Astrocyte (in vitro differentiated cells and primary cell): ENCODE data around the gene MCAT. TPM values are rescaled to one million over a fixed set of nuclear protein-coding genes. Genes with fewer than 3 reads are reported as not detected.

Experiments
- DNase-seq: peaks from one replicate; pipeline ENCODE4 v3.0.0-alpha.2; 2010; ENCODE audit warnings: low read depth
- FAIRE-seq: peaks from 2 replicates; lab custom pipeline; 2011; peaks lifted over from hg19 to GRCh38; lab: Jason Lieb, UNC
- H2AFZ ChIP-seq: 2 replicates; pipeline ENCODE4 v1.6.0; 2012; ENCODE audit warnings: low read depth, low read length, inconsistent platforms
- H3K27ac ChIP-seq: 2 replicates; pipeline ENCODE4 v1.5.1; 2011; ENCODE audit warnings: low read depth, low read length, inconsistent platforms
- H3K27me3 ChIP-seq: 2 replicates; pipeline ENCODE4 v1.6.0; 2011; ENCODE audit warnings: low read length, inconsistent platforms; ENCODE audit not compliant: insufficient read depth
- H3K36me3 ChIP-seq: 2 replicates; pipeline ENCODE4 v1.5.1; 2011; ENCODE audit warnings: low read length, inconsistent platforms; ENCODE audit not compliant: insufficient read depth
- H3K4me1 ChIP-seq: 2 replicates; pipeline ENCODE4 v1.5.1; 2011; ENCODE audit warnings: low read length, inconsistent platforms; ENCODE audit not compliant: insufficient read depth
- H3K4me2 ChIP-seq: 2 replicates; pipeline ENCODE4 v1.6.0; 2012; ENCODE audit warnings: low read length, inconsistent platforms
- H3K4me3 ChIP-seq: 2 replicates; pipeline ENCODE4 v1.5.1; 2011; ENCODE audit warnings: low read depth, mild to moderate bottlenecking, low read length, inconsistent platforms; ENCODE audit not compliant: insufficient read depth
- H3K79me2 ChIP-seq: 2 replicates; pipeline ENCODE4 v1.6.0; 2012; ENCODE audit warnings: mild to moderate bottlenecking, low read length, inconsistent platforms; ENCODE audit not compliant: insufficient read depth
- H3K9ac ChIP-seq: 2 replicates; pipeline ENCODE4 v1.6.0; 2012; ENCODE audit warnings: mild to moderate bottlenecking, low read length, inconsistent platforms
- H3K9me3 ChIP-seq: 2 replicates; pipeline ENCODE4 v1.5.1; 2012; ENCODE audit warnings: low read depth, mild to moderate bottlenecking, low read length, inconsistent platforms; ENCODE audit not compliant: insufficient read depth
- H4K20me1 ChIP-seq: 2 replicates; pipeline ENCODE4 v1.6.0; 2012; ENCODE audit warnings: low read length, inconsistent platforms; ENCODE audit not compliant: insufficient read depth
- H3K27ac Mint-ChIP-seq: one replicate; pipeline ENCODE4 v1.8.0; 2021; ENCODE audit warnings: mild to moderate bottlenecking, mixed read lengths; ENCODE audit not compliant: unreplicated experiment
- H3K27me3 Mint-ChIP-seq: one replicate; pipeline ENCODE4 v1.8.0; 2021; ENCODE audit warnings: low read depth, mixed read lengths; ENCODE audit not compliant: unreplicated experiment
- H3K36me3 Mint-ChIP-seq: one replicate; pipeline ENCODE4 v1.8.0; 2021; ENCODE audit warnings: low read depth, mixed read lengths; ENCODE audit not compliant: unreplicated experiment
- H3K4me1 Mint-ChIP-seq: one replicate; pipeline ENCODE4 v1.8.0; 2021; ENCODE audit warnings: low read depth, mixed read lengths; ENCODE audit not compliant: unreplicated experiment
- H3K4me3 Mint-ChIP-seq: one replicate; pipeline ENCODE4 v1.8.0; 2021; ENCODE audit warnings: mild to moderate bottlenecking, moderate library complexity, mixed read lengths; ENCODE audit not compliant: unreplicated experiment
- H3K9me3 Mint-ChIP-seq: one replicate; pipeline ENCODE4 v1.8.0; 2021; ENCODE audit warnings: mild to moderate bottlenecking, mixed read lengths; ENCODE audit not compliant: unreplicated experiment
- EZH2 ChIP-seq: IDR thresholded peaks from 2 replicates; pipeline ENCODE4 v1.6.1; 2012; ENCODE audit warnings: mild to moderate bottlenecking, low read length, inconsistent platforms; ENCODE audit not compliant: insufficient read depth
- total RNA-seq: library from RNA; stranded (reverse); gene quantifications from 2 replicates; pipeline ENCODE4 v1.2.1, GENCODE V29; 2021
- TF ChIP-seq, protein P1 (sequence below): IDR thresholded peaks from 2 replicates; pipeline ENCODE4 v1.5.1; 2011; ENCODE audit warnings: low read depth, mild to moderate bottlenecking, inconsistent platforms, low read length, moderate library complexity; ENCODE audit not compliant: insufficient read depth

Gene MCAT
- total RNA-seq, 1 donor from 2014 or later = 15.1 TPM

DNA sequence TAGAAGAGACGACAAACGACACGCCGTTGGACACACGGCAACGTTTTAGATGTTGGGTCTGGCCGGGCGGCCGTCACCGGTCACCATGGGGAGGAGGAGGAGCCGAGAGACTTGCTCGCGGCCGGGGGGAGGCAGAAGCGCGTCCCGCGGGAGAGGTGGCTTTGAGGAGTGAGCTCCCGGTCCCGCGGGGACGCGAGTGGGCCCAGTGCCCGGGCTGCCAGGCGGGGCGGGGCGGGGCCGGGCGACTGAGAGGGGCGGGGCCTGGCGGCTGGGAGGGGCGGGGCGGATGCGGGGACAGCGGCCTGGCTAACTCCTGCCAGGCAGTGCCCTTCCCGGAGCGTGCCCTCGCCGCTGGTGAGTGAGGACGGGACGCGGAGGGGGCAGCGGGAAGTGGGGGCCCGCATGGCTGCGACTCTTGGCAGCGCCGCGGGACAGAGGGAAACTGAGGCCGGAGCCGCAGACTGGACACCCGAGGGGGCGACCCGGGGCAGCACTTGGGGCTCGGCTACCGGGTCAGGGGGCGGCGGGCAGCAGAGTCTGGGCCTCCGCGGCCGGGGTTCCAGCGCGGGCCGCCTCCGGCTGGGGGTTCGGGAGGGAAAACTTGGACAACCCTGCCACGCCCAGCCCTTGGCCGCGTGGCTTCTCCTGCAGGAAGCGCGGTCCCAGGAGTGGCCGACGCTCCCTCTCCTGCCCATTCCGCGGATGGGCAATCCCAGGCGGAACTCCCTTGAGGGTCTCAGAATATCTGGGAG lies 8.2 kb upstream of the MCAT start, which contains the start of gene TSPO:
Gene TSPO, plus strand, starts transcription at position 309 of the 752 bp plus-strand sequence. CDS start 7,680 bp downstream, outside the sequence.
- Mint-ChIP-seq H3K27ac (no peak within 1 kb of the TSS), H3K27me3 (peaks cover 4% of the 10 kb centered on the region), H3K9me3 (no peaks in the 10 kb centered on the region), H3K4me3 (peak within 1 kb of the TSS; percentile 84), H3K4me1 (peaks cover 4% of the 10 kb centered on the region), H3K36me3 (peaks cover 2% of the 10 kb centered on the region)
- Histone ChIP-seq H4K20me1 (peaks cover 30% of the 10 kb centered on the region), H3K9me3 (no peaks in the 10 kb centered on the region), H3K79me2 (peaks cover 48% of the 10 kb centered on the region), H3K27ac (peak within 1 kb of the TSS; percentile 50), H3K4me1 (peaks cover 9% of the 10 kb centered on the region), H3K9ac (peak within 1 kb of the TSS; percentile 86), H2AFZ (peak within 1 kb of the TSS; percentile 98), H3K27me3 (no peaks in the 10 kb centered on the region), H3K4me3 (peak within 1 kb of the TSS; percentile 71), H3K4me2 (peak within 1 kb of the TSS; percentile 98), H3K36me3 (no peaks in the 10 kb centered on the region)
- TF ChIP-seq, protein P1, sequence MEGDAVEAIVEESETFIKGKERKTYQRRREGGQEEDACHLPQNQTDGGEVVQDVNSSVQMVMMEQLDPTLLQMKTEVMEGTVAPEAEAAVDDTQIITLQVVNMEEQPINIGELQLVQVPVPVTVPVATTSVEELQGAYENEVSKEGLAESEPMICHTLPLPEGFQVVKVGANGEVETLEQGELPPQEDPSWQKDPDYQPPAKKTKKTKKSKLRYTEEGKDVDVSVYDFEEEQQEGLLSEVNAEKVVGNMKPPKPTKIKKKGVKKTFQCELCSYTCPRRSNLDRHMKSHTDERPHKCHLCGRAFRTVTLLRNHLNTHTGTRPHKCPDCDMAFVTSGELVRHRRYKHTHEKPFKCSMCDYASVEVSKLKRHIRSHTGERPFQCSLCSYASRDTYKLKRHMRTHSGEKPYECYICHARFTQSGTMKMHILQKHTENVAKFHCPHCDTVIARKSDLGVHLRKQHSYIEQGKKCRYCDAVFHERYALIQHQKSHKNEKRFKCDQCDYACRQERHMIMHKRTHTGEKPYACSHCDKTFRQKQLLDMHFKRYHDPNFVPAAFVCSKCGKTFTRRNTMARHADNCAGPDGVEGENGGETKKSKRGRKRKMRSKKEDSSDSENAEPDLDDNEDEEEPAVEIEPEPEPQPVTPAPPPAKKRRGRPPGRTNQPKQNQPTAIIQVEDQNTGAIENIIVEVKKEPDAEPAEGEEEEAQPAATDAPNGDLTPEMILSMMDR = no peak
- no peak for TF ChIP-seq EZH2
- DNase-seq (no peak), FAIRE-seq (no peak)

DNA sequence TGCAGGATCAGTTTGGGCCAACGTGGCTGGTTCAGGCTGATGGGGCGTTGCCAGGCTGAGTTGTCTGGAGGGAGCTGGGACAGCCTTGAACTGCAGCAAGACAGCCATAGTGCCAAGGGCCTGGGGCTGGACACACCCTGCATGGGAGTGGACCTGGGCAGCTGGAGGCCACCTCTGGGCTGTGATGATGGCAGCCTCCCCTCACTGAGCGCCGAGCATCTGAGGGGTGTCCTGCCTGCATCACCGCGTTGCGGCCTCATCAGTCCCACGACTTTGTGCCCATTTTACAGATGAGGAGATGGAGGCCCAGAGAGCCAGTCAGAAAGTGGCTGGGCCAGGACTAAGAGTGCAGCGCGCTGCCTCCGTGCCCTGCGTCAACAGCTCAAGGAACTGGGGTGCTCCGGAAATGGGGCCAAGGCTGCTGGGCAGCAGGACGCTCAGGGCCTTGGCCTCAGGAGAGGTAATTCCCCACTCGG lies 7.6 kb upstream of the MCAT start:
- Histone ChIP-seq H3K27ac (no peak overlapping the region), H3K4me3 (peak overlapping the region; percentile 71), H3K79me2 (peaks cover 42% of the 10 kb centered on the region), H3K9me3 (no peaks in the 10 kb centered on the region), H3K4me1 (peaks cover 9% of the 10 kb centered on the region), H2AFZ (peak overlapping the region; percentile 98), H3K36me3 (no peaks in the 10 kb centered on the region), H3K27me3 (no peaks in the 10 kb centered on the region), H3K4me2 (peak overlapping the region; percentile 98), H4K20me1 (peaks cover 23% of the 10 kb centered on the region), H3K9ac (peak overlapping the region; percentile 86)
- no peak for TF ChIP-seq EZH2
- TF ChIP-seq, protein P1 = no peak
- no peak overlapping the region for H3K27ac Mint-ChIP-seq
- H3K27me3 Mint-ChIP-seq = peaks cover 4% of the 10 kb centered on the region
- no peaks in the 10 kb centered on the region for H3K9me3 Mint-ChIP-seq
- H3K4me1 Mint-ChIP-seq = peaks cover 4% of the 10 kb centered on the region
- peaks cover 2% of the 10 kb centered on the region for H3K36me3 Mint-ChIP-seq
- H3K4me3 Mint-ChIP-seq = peak overlapping the region; percentile 84
- DNase-seq (no peak), FAIRE-seq (no peak)

DNA sequence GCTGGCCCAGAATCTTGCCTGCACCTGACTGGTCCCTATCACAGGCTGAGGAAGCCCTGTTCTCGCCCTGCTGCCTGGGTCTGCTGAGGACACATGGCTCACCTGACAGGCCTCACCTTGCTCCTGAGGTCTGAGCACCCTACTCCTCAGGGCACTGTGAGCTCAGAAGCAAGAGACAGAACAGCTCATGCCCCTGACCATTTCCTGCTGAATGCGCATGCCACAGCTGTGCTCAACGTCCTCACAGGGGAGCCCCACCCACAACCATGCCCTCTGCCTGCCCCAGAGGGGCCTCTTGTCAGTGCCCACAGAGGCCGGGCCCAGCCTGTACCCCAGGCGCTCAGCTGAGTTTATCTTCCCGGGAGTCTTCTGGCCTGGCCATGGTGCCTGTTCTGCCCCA lies 5.4 kb upstream of the MCAT start:
- Mint-ChIP-seq H3K4me1 (peaks cover 2% of the 10 kb centered on the region), H3K9me3 (no peaks in the 10 kb centered on the region), H3K4me3 (no peak overlapping the region), H3K27ac (no peak overlapping the region), H3K27me3 (peaks cover 4% of the 10 kb centered on the region), H3K36me3 (no peaks in the 10 kb centered on the region)
- H3K27ac ChIP-seq = no peak overlapping the region
- H3K4me2 ChIP-seq = no peak overlapping the region
- no peak for DNase-seq
- no peak overlapping the region for H3K9ac ChIP-seq
- no peaks in the 10 kb centered on the region for H3K36me3 ChIP-seq
- peaks cover 9% of the 10 kb centered on the region for H3K4me1 ChIP-seq
- TF ChIP-seq EZH2 = no peak
- TF ChIP-seq, protein P1 = no peak
- FAIRE-seq = no peak
- no peaks in the 10 kb centered on the region for H3K27me3 ChIP-seq
- peaks cover 20% of the 10 kb centered on the region for H3K79me2 ChIP-seq
- H4K20me1 ChIP-seq = peaks cover 2% of the 10 kb centered on the region
- H2AFZ ChIP-seq = no peak overlapping the region
- no peaks in the 10 kb centered on the region for H3K9me3 ChIP-seq
- H3K4me3 ChIP-seq = no peak overlapping the region
